ENCODE results near the gene PSAPL1.

The PSAPL1 gene

GRCh38 chr4:7430368-7430964 lies 4.3 kb downstream of the PSAPL1 start:
- FAIRE-seq: no peak

DNA sequence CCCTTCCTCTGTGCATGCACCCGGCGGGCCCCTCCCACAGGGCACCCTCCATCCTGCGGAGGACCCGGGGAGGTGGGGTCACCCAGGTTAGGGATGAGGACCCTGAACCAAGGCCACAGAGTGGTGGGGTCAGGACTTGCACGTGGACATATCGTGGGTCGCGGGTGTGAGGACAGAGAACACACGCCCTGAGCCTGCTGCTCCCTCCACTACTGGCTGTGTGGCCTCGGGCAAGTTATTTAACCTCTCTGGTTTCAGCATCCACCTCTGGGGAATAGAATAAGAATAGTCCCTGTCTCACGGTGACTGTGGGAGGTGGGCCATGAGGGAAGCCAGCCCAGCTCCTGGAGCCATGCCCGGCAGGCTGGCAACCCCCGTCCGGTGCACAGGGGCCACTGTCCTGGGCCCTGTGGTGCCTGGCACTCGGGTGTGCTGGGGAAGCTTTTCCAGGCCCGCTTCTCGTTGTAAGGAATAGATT lies 5.1 kb downstream of the PSAPL1 start:
- FAIRE-seq: no peak

DNA sequence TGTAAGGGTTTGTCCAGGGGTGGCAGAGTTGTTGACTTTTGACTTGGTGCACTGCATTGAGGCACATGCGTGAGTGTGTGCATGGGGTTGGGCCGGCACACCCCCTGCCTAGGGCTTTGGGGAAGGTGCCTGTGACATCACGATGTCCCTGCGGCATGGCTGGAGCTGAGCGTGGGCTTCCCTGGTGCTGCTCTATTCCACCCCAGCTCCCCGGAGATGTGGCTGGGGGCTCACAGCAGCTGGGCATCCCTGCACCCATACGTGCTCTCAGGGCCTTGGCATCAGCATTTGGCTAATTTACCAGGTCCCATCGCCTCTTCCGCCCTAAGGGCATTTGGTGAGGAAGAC lies 5.7 kb downstream of the PSAPL1 start:
- FAIRE-seq: no peak

DNA sequence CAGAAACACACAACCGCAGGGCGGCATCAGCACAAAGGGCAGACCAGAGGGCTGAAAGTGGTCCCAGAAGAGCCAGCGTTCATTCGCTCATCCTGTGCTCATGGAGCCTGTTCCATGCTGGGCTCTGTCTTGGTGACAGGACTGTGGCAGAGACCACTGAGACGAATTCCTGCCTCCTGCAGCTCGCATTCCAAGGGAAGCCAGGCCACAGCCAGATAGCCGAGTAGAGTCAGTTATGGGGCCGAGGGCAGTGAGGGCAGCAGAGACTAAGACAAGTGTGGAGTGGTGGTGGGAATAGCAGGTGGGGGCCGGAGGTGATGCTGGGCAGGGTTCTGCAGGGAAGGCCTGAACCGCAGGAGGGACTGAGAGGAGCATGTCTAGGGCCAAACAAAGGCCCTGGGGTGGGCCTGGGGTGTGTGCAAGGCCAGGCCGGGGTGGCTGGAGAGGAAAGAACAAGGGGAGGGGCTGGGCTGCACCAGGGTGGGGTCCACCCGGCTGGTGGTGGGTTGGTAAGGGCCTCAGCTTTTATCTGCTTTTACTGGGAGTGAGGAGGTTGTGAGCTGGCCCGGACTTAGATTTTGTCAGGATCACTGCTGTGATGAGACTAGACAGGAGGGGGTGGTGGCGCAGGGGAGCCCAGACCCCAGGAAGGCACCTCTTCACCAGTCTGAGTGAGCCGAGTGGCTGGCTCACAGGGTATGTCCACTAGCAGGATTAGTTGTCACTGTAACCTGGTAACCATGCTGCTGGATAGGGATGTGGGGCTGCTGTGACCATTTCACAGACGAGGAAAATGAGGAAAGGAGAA lies 6.3 kb downstream of the PSAPL1 start:
- no peak for FAIRE-seq

DNA sequence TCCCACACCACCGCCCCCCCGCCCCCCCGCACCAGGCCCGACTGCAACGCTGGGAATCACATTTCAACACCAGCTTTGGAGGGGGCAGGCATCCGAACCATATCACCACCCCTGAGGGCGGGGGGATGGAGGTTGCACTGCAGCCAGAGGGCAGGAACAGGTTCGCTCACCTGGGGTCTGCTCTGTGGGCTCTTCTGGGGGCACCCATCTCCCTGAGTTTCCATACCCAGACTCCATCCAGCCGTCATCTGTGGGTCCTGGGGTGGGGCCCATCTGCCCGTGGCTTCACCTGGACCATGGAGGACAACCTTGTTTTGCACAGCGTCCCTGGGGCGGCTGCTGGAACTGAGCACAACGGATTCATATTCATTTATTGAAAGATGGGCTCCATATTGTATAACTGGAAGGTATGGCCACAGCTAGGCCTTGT lies 6.9 kb downstream of the PSAPL1 start:
- FAIRE-seq: no peak

GRCh38 chr4:7427361-7427760 lies 7.4 kb downstream of the PSAPL1 start:
- FAIRE-seq: no peak

DNA sequence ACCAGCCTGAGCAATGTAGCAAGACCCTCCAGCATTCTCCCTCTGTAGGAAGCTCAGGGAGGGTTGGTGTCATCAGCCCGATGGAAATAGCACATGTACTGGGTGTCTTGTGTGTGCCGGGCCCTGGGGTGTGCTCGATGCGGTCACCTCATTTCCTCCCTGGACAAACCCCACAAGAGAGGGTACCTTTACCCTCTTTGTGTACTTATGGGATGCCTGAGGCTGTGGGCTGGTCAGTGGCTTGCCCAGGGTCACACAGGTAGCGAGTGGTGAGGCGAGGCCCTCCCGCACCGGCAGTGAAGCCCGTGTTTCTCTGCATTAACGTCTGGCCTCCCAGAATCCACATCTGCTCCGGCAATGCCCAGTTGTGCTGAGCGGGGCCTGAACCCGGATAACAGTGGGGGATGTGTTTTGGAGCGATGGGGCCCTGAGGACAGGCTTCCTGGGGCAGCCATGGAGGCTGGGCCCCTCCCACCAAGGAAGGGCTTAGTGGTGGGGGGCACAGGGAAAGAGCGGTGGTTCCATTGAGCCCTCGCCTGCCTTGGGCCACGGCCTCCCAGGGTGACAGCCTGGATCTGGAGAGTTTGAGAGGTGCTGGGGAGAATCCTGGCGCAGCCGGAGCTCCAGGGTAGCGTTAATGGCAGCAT lies 8.1 kb downstream of the PSAPL1 start:
- FAIRE-seq: no peak

GRCh38 chr4:7425591-7426468 lies 8.9 kb downstream of the PSAPL1 start:
- FAIRE-seq: no peak

GRCh38 chr4:7425124-7425523 lies 9.6 kb downstream of the PSAPL1 start:
- FAIRE-seq: no peak

DNA sequence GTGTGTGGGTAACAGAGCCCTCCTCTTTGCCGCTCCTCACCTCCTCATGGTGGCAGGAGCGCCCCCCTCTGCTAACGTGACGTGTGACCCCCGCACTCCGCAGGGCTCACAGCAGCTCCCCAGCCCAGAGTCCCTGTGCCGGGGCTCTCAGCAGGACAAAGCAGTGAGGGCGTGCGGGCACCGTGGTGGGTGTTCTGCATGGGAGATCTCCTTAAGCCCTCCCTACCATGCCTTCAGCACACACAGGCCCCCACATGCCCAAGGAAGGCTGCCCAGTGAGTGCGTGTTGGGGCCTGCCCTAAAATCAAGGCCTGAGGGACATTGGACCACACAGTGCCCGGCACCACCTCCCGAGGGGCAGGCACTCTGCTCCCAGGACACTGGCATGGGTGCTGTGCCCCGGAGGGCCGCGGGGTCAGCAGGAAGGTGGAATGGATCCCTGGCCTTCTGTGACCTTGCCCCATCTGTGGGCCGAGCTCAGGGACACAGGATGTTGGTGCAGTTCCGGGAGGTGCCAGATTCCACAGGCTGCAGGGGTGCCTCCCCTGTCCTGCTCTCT lies 10.1 kb downstream of the PSAPL1 start:
- no peak for FAIRE-seq

DNA sequence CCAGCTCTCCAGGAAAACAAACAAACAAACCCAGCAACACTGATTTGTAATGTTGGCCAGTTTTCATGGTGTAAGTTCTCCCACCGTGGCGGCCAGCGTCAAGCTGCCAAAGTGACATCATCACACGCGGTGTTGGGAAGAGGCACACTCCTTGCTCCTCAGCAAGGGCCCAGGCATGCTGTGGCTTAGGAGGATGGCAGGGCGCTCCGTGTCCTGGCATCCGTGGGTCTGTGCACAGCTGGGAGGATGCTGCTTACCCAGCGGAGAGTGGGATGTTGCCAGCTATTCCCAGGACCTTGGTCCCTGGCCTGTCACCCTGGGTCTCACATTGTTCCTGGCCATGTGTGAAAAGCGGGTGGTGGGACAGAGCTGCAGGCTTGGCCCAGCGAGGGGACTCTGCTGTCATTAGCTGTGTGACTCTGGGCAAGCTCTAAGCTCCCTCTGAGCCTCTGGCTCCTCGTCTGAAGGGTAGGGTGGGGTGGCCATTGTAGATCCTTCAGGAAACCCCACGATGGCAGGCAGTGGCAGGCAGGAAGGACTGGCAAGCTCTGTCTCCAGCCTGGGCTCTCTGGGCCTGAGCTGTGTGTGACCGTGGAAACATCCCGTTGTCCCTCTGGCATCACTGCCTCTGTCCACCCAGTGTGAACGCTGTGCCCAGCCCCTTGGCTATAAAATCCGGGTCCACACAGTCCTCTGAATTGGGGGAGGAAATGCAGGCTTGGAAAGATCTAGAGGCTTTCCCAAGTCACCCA lies 10.8 kb downstream of the PSAPL1 start:
- FAIRE-seq: no peak

GRCh38 chr4:7423391-7423790 lies 11.3 kb downstream of the PSAPL1 start:
- FAIRE-seq: no peak

DNA sequence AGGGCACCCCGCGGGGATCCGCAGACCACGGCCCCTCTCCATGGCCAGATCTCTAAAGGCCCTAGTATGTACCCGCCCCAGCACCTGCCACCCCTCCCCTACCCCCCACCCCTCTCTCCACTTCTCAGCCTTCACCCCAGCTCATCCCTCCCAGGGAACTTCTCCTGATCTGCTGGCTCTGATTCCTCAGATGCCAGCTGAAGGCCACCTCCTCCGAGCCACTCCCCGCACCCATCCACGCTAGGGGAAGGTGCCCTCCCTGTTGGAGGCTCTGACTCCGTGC lies 11.9 kb downstream of the PSAPL1 start:
- FAIRE-seq: no peak

GRCh38 chr4:7422151-7422897 lies 12.4 kb downstream of the PSAPL1 start:
- no peak for FAIRE-seq

DNA sequence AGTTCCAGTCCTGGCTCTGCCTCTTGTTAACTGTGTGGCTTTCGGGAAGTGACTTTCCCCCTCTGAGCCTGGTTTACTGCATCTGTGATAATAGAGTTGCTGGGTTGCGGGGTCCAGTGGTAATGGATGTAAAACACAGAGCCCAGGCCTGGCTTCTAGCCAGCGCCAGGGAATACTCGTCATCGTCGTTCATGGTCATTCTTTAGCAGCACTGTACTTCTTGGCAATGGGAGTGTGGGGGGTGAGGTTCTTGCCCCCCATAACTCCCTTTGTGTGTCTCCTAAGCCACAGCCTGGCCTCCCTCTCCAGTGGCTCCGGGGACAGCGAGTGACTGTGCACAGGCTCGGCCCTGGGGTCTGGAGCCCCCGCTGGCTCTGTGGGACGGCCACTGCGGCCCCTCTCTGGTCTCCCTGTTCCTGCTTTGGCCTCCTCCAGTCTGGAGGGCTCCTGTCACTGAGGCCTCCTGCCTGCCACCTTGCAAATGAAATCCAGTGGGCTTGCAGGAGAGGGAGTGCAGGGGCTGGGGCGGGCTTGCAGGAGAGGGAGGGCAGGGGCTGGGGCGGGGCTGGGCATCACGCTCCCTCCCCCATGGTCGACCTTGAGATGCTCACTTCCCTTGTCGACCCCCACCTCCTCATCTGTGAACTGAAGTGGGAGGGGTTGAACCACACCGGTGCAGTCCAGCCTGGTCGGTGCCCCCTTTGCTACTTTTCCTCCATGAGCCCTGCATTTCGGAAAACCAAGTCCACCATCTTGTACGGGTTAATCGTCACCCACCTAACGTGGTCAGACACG lies 13.2 kb downstream of the PSAPL1 start:
- FAIRE-seq: no peak

- no peak for FAIRE-seq
These were observed 14.1 kb downstream of the PSAPL1 start for GRCh38 chr4:7420661-7421040.

DNA sequence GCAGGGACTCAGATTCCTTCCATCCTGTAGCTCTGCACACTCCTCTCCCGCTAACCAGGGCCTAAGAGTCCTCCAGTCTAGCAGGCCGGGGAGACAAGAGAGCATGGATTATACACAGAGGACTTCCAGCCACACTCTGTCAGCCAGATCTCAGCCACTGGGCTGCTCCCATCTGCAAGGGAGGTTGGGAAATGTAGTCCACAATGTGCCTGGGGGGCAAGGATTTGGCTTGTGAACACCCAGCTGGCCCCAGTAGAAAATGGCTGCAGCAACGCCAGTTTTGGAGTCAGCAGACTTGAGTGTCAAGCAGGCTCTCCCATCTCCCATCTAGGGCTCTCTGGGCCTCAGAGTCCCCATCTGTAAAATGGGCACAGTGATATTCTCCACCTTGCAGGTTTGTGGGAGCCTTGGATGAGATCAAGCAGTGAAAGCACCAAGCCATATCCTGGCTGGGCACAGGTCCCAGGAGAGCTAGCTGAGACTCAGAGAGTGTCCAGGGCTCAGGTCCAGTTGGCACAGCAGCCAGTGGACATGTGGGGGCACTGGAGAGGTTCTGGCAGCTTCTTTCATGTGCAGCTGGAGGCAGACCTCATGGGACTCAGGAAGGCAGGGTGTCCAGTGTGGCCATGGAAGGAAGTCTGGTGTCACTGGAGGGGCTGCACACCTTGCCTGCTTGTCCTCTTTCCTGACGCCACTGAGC lies 14.6 kb downstream of the PSAPL1 start:
- no peak for FAIRE-seq

DNA sequence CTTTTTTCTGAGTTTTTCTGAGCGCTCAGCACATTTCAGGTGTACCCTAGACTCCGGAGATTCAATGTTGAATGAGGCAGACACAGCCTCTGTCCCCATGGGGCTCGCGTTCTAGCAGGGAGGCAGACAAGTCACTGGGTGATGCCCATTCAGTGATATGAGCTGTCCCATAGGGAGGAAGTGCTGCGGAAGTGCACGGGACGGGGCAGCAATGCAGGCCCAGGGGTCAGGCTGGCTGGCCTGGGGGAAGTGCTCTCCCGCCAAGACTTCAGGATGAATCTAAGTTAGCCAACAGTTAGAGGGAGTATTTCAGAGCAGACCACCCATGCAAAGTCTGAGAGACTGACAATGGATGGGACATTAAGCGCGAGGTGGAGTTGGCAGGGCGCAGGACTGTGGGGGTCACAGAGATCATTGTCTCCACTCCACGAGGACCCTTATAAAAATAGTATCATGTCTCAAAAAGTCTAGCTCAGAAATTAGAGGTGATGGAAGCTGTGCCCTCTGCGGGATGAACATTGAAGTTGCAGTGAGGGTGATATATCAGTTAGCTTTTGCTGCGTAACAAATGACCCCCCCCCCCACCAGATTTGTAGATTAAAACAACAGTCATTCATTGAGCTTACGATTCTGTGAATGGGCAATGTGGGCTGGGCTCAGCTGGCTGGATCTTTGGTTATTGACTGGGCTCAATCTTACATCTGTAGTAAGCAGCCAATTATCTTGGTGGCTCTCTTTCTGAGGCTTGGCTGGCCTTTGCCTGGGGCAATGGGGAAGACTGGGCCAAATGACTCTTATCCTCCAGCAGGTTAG lies 16.4 kb downstream of the PSAPL1 start:
- FAIRE-seq: no peak

GRCh38 chr4:7417639-7418038 lies 17.1 kb downstream of the PSAPL1 start:
- FAIRE-seq: no peak
